ENCODE data around the gene KDM3B.

The KDM3B gene

GRCh38 chr5:138408023-138408422 is 55.5 kb downstream of the KDM3B start:
- DNase-seq (ENCODE audit: low spot score): no peak

- DNase-seq (ENCODE audit: low spot score): peak; percentile 43
Observed at GRCh38 chr5:138410996-138411640, 58.6 kb downstream of the KDM3B start.

GRCh38 chr5:138418444-138418843 is 66.0 kb downstream of the KDM3B start:
- DNase-seq (ENCODE audit: low spot score): no peak

- DNase-seq (ENCODE audit: low spot score): no peak
Observed at GRCh38 chr5:138425079-138425478, 72.6 kb downstream of the KDM3B start.

GRCh38 chr5:138435943-138436342 is 83.5 kb downstream of the KDM3B start:
- no peak for DNase-seq (ENCODE audit: low spot score)

- DNase-seq (ENCODE audit: low spot score): no peak
Observed at GRCh38 chr5:138438003-138438723, 85.7 kb downstream of the KDM3B start.

GRCh38 chr5:138438724-138439476 is 86.4 kb downstream of the KDM3B start, which contains the start of gene REEP2:
TSS of gene REEP2 (plus strand) at chr5:138439057. CDS start at chr5:138439209, 152 bp downstream.
- DNase-seq (ENCODE audit: low spot score): peak; percentile 57

GRCh38 chr5:138439477-138440158 is 87.1 kb downstream of the KDM3B start:
- no peak for DNase-seq (ENCODE audit: low spot score)

GRCh38 chr5:138440159-138441073 is 87.9 kb downstream of the KDM3B start:
- no peak for DNase-seq (ENCODE audit: low spot score)

GRCh38 chr5:138441221-138441620 is 88.7 kb downstream of the KDM3B start:
- DNase-seq (ENCODE audit: low spot score): no peak

- DNase-seq (ENCODE audit: low spot score): no peak
Observed at GRCh38 chr5:138444078-138444773, 91.7 kb downstream of the KDM3B start.

GRCh38 chr5:138444774-138445546 is 92.5 kb downstream of the KDM3B start:
- DNase-seq (ENCODE audit: low spot score): no peak

GRCh38 chr5:138445547-138446271 is 93.2 kb downstream of the KDM3B start:
- no peak for DNase-seq (ENCODE audit: low spot score)

GRCh38 chr5:138448070-138448469 is 95.6 kb downstream of the KDM3B start:
- no peak for DNase-seq (ENCODE audit: low spot score)

- DNase-seq (ENCODE audit: low spot score): peak; percentile 19
Observed at GRCh38 chr5:138448481-138449398, 96.3 kb downstream of the KDM3B start.

- DNase-seq (ENCODE audit: low spot score): peak; percentile 83
Observed at GRCh38 chr5:138449501-138450239, 97.2 kb downstream of the KDM3B start.

- DNase-seq (ENCODE audit: low spot score): no peak
Observed at GRCh38 chr5:138450971-138451370, 98.5 kb downstream of the KDM3B start.
